Colonic mucosa (tissue), 4 donors: ENCODE data around the gene EP400. TPM values are rescaled to one million over a fixed set of nuclear protein-coding genes. Genes with fewer than 3 reads are reported as not detected.

Experiments used
- DNase-seq: peaks from one replicate; pipeline ENCODE4 v3.0.0-alpha.2; 2020
- H3K27ac ChIP-seq: fragments of 200-600 bp; one replicate; pipeline ENCODE4 v1.8.0; 2021
- H3K27me3 ChIP-seq: fragments of 200-600 bp; one replicate; pipeline ENCODE4 v1.8.0; 2021
- H3K36me3 ChIP-seq: fragments of 200-600 bp; one replicate; pipeline ENCODE4 v1.8.0; 2021
- H3K4me1 ChIP-seq: fragments of 200-600 bp; one replicate; pipeline ENCODE4 v1.8.0; 2021; ENCODE audit warnings: mild to moderate bottlenecking
- H3K4me3 ChIP-seq: fragments of 200-600 bp; one replicate; pipeline ENCODE4 v1.8.0; 2021
- H3K9ac ChIP-seq, 2 donors: one replicate each; pipeline ENCODE4 v1.7.0; 2013; ENCODE audit warnings: control low read depth in 2 of 2, low read depth in 2 of 2, low read length in 2 of 2
- H3K9me3 ChIP-seq: fragments of 200-600 bp; one replicate; pipeline ENCODE4 v1.8.0; 2021
- intact Hi-C: fragments of 100-400 bp; cut with DNase I; formaldehyde crosslinking; loops from one replicate; pipeline ENCODE4 v1.14.1; 2022
- total RNA-seq, 2 donors: library from RNA; stranded (reverse); fragmentation: NEBNext Ultra II Directional in 1 of 2; extraction: Animal tissue kit (Norgen Biotek cat#: 25700) in 1 of 2; gene quantifications; one replicate each; pipeline ENCODE4 v1.2.1, GENCODE V29; 2021
- TF ChIP-seq, protein P1 (sequence below): fragments of 200-600 bp; IDR thresholded peaks from one replicate; pipeline ENCODE4 v1.8.0; 2022; ENCODE audit warnings: antibody characterized with exemption, mild to moderate bottlenecking
- donor health status: healthy.
- donor health status: DM: no; HTN: no; CAD: no.
- donor health status: DM: no; HTN: no; CAD: no.

The EP400 gene
- total RNA-seq, 2 donors from 2014 or later, result 23.3 to 39.0 TPM

DNA sequence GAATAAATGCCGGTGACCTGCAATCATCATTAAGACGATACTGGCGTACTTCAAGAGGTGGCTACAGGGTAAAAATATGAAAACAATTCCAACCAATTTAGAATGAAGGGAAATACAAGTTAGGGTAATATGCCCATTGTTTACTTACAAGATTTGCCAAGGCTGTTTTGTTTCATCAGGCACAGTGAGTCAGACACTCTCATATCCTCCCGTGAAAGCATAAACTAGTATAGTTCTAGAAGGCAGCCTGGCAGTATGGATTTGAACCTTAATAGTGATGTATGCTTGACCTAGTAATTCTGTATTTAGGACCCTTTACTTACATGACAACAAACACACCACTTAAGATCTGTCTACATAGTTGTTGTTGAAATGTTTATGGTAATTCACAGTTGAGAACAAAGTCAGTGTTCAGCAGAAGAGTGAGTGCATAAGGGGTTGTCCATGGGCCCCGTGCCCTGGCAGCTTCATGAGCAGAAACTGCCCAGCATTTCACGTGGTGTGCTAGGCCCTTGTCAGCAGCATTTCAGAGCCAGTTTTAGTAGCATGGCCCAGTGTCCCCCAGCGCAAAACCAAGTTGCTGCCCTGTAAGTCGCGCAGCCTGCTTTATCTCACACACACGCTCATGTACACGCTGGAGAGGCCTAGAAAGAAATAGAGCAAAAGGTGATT lies 80.8 kb downstream of the EP400 start:
- no peak overlapping the region for H3K9ac ChIP-seq
- no peak for DNase-seq

DNA sequence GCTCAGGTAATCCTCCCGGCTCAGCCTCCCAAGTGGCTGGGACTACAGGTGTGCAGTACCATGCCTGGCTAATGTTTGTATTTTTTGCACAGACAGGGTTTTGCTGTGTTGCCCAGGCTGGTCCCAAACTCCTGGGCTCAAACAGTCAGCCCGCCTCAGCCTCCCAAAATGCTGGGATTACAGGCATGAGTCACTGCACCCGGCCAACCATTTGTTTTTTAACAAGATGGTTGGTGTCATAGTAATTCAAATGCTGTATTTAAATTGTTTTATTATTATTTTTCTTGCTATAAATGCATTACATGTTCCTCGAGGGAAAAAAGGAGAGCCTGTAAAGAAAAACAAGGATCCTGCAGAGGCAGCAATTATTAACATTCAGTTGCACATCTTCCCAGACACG lies 83.9 kb downstream of the EP400 start:
- H3K4me1 ChIP-seq, result no peaks in the 10 kb centered on the region
- H3K36me3 ChIP-seq, result peaks cover 10% of the 10 kb centered on the region
- intact Hi-C loops, result no loop called here
- H3K9ac ChIP-seq, result no peak overlapping the region
- H3K9me3 ChIP-seq, result no peaks in the 10 kb centered on the region
- TF ChIP-seq, protein P1, sequence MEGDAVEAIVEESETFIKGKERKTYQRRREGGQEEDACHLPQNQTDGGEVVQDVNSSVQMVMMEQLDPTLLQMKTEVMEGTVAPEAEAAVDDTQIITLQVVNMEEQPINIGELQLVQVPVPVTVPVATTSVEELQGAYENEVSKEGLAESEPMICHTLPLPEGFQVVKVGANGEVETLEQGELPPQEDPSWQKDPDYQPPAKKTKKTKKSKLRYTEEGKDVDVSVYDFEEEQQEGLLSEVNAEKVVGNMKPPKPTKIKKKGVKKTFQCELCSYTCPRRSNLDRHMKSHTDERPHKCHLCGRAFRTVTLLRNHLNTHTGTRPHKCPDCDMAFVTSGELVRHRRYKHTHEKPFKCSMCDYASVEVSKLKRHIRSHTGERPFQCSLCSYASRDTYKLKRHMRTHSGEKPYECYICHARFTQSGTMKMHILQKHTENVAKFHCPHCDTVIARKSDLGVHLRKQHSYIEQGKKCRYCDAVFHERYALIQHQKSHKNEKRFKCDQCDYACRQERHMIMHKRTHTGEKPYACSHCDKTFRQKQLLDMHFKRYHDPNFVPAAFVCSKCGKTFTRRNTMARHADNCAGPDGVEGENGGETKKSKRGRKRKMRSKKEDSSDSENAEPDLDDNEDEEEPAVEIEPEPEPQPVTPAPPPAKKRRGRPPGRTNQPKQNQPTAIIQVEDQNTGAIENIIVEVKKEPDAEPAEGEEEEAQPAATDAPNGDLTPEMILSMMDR, result no peak
- H3K27me3 ChIP-seq, result no peaks in the 10 kb centered on the region
- H3K27ac ChIP-seq, result no peak overlapping the region
- DNase-seq, result no peak
- no peak overlapping the region for H3K4me3 ChIP-seq

More for the DNA sequence above, 80.8 kb downstream of the EP400 start:
- Histone ChIP-seq H3K36me3 (peaks cover 6% of the 10 kb centered on the region), H3K27ac (no peak overlapping the region), H3K27me3 (no peaks in the 10 kb centered on the region), H3K4me1 (no peaks in the 10 kb centered on the region), H3K4me3 (no peak overlapping the region), H3K9me3 (no peaks in the 10 kb centered on the region)
- TF ChIP-seq, protein P1, result no peak
- intact Hi-C loops, result no loop called here

DNA sequence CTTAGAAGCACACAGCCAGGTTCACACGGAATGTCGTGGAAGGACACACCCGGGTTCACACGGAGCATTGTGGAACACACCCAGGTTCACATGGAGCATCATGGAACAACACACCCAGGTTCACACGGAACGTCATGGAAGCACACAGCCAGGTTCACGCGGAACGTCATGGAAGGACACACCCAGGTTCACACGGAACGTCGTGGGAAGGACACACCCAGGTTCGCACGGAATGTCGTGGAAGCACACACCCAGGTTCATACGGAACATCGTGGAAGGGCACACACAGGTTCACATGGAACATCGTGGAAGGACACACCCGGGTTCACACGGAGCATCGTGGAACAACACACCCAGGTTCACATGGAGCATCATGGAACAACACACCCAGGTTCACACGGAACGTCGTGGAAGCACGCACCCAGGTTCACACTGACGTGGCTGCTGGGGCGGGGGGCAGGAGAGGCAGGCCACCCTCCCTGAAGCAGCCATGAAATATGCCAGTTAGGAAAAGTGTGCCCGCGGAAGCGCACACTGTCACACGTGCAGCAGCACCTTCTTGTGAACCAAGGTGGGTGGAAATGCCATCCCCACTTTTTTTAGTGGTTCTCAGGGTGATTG lies 86.4 kb downstream of the EP400 start:
- intact Hi-C loops, result no loop called here
- Histone ChIP-seq H3K27me3 (no peaks in the 10 kb centered on the region), H3K9ac (no peak overlapping the region), H3K27ac (no peak overlapping the region), H3K9me3 (no peaks in the 10 kb centered on the region), H3K36me3 (peaks cover 4% of the 10 kb centered on the region), H3K4me3 (no peak overlapping the region), H3K4me1 (no peaks in the 10 kb centered on the region)
- TF ChIP-seq, protein P1, result no peak
- DNase-seq, result no peak

DNA sequence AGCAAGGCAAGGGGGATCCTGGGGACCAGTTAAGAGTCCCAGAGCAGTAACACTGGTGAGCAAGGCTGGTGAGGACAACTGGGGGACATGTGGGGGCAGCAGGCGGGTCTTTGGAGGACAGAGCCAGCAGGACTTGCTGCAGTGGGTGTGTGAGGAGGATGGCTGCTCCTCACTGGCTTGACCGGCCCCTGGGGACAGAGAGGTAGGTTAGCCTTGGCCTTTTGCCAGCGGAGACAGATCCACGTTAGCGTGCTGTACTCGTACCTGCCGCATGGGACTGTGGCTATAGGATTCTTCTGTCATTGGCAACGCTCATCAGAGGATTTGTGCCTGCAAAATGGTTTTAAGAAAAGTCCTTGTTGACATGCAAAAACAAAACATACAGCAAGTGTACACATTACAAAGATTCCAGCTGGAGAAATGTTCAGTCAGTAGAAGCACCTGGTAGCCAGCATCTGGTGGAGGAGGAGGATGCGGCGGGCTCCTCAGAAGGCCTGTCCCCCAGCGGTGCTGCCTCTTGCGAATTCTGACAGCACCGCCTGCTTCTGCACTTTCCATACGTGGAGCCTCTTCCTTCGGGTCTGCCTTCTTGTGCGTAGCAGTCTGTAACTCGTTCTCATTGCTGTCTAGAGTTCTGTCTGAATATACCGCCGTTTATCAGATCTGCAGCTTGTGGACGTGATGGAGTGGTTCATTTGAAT lies 91.3 kb downstream of the EP400 start:
- Histone ChIP-seq H3K4me1 (no peaks in the 10 kb centered on the region), H3K4me3 (no peak overlapping the region), H3K27ac (no peak overlapping the region), H3K9me3 (no peaks in the 10 kb centered on the region), H3K27me3 (no peaks in the 10 kb centered on the region), H3K36me3 (peaks cover 13% of the 10 kb centered on the region), H3K9ac (no peak overlapping the region)
- TF ChIP-seq, protein P1, result no peak
- intact Hi-C loops, result no loop called here
- DNase-seq, result no peak

DNA sequence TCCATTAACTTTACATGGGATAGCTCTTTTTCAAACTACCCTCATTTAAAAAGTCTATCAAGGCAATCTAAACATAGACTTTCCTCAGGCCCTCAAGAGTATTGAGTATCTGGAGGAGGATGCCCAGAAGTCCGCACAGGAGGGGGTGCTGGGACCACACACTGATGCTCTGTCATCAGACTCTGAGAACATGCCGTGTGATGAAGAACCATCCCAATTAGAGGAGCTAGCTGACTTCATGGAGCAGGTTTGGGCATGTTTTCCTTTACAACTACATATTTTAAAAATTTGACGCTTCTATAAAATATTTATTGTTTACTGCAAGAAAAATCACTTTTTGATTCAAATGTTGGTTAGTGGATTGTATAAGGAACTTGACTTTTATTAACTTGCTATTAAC lies 93.5 kb downstream of the EP400 start:
- intact Hi-C loops, result no loop called here
- Histone ChIP-seq H3K9me3 (no peaks in the 10 kb centered on the region), H3K4me1 (no peaks in the 10 kb centered on the region), H3K27me3 (no peaks in the 10 kb centered on the region), H3K27ac (no peak overlapping the region), H3K9ac (no peak overlapping the region), H3K36me3 (peaks cover 13% of the 10 kb centered on the region), H3K4me3 (no peak overlapping the region)
- TF ChIP-seq, protein P1, result no peak
- DNase-seq, result no peak
